Psoas muscle (tissue), 8 donors: ENCODE results near the gene ARFGEF3. TPM values are rescaled to one million over a fixed set of nuclear protein-coding genes. Genes with fewer than 3 reads are reported as not detected.

Experiments
- ATAC-seq, 4 donors: fragments of 200-7000 bp; cut with Tn5 transposase; one replicate each; pipeline ENCODE4 v1.9.1; 2020; ENCODE audit warnings: moderate library complexity in 3 of 4, mild to moderate bottlenecking in 2 of 4
- DNase-seq, 2 donors: peaks; one replicate each; pipeline ENCODE4 v3.0.0-alpha.2; 2020
- H3K27ac ChIP-seq: fragments of 200-600 bp; one replicate; pipeline ENCODE4 v1.8.0; 2022
- H3K27me3 ChIP-seq, 3 donors: fragments of 200-600 bp in 1 of 3; one replicate each; pipeline versions ENCODE4 v1.6.1 to v1.8.0; 2013 to 2022; ENCODE audit warnings: low read length in 2 of 3, mild to moderate bottlenecking in 2 of 3, moderate library complexity in 1 of 3; ENCODE audit not compliant: insufficient read depth in 3 of 3
- H3K36me3 ChIP-seq, 2 donors: fragments of 200-600 bp in 1 of 2; one replicate each; pipeline versions ENCODE4 v1.6.1 to v1.8.0; 2013 to 2022; ENCODE audit warnings: low read depth in 1 of 2, mild to moderate bottlenecking in 1 of 2, moderate library complexity in 1 of 2; ENCODE audit not compliant: insufficient read depth in 1 of 2
- H3K4me1 ChIP-seq: fragments of 200-600 bp; one replicate; pipeline ENCODE4 v1.8.0; 2022
- H3K4me3 ChIP-seq: fragments of 200-600 bp; one replicate; pipeline ENCODE4 v1.8.0; 2022; ENCODE audit warnings: mild to moderate bottlenecking
- H3K9me3 ChIP-seq: fragments of 200-600 bp; one replicate; pipeline ENCODE4 v1.8.0; 2022
- WGBS, 3 donors: extraction: QIAGEN DNeasy Blood & Tissue Kit; methylation state at CpG; one replicate each; pipeline versions ENCODE4 v1.1.6 to v1.1.7; 2013; 5-methylcytosine and 5-hydroxymethylcytosine counted together
- intact Hi-C, 2 donors: fragments of 100-400 bp; cut with DNase I; formaldehyde crosslinking; loops; one replicate each; pipeline versions ENCODE4 v1.11.0 to v1.14.2; 2022
- polyA plus RNA-seq, 3 donors: library from polyadenylated mRNA; stranded (reverse); fragments of 200-250 nt; gene quantifications; one replicate each; pipeline ENCODE4 v1.2.3, GENCODE V29; 2013
- total RNA-seq, 4 donors: library from RNA; stranded (reverse); fragmentation: NEBNext Ultra II Directional in 2 of 4; extraction: Animal tissue kit (Norgen Biotek cat#: 25700) in 2 of 4; gene quantifications; one replicate each; pipeline versions ENCODE4 v1.2.1 to v1.2.4, GENCODE V29; 2021 to 2023
- TF ChIP-seq, protein P1 (sequence below): fragments of 200-600 bp; IDR thresholded peaks from one replicate; pipeline ENCODE4 v1.8.0; 2022; ENCODE audit warnings: antibody characterized with exemption
- donor health status: healthy with polysubstance abuse.
- donor health status: DM: no; HTN: no; CAD: no; lungs with moderate emphysema.
- donor health status: Bipolar disorder and iron deficiency.
- donor health status: healthy.
- donor health status: DM: yes; HTN: yes; CAD: no.
- donor health status: DM: no; HTN: no; CAD: no.
- donor health status: DM: no; HTN: no; CAD: no.
- donor health status: DM: yes; HTN: yes; CAD: no.

ARFGEF3 gene
- total and polyA plus RNA-seq, 7 donors, result 0.20 to 18.4 (median 0.38) TPM

- 54 to 63% (median 54%) methylated on average over 1 of the region's 1 CpG for WGBS, 3 donors
- Histone ChIP-seq H3K4me3 (no peak overlapping the region), H3K9me3 (no peaks in the 10 kb centered on the region), H3K36me3 (no peaks in the 10 kb centered on the region), H3K4me1 (no peaks in the 10 kb centered on the region), H3K27me3 (no peaks in the 10 kb centered on the region), H3K27ac (no peak overlapping the region)
- intact Hi-C loops, result no loop called here
- TF ChIP-seq, protein P1, sequence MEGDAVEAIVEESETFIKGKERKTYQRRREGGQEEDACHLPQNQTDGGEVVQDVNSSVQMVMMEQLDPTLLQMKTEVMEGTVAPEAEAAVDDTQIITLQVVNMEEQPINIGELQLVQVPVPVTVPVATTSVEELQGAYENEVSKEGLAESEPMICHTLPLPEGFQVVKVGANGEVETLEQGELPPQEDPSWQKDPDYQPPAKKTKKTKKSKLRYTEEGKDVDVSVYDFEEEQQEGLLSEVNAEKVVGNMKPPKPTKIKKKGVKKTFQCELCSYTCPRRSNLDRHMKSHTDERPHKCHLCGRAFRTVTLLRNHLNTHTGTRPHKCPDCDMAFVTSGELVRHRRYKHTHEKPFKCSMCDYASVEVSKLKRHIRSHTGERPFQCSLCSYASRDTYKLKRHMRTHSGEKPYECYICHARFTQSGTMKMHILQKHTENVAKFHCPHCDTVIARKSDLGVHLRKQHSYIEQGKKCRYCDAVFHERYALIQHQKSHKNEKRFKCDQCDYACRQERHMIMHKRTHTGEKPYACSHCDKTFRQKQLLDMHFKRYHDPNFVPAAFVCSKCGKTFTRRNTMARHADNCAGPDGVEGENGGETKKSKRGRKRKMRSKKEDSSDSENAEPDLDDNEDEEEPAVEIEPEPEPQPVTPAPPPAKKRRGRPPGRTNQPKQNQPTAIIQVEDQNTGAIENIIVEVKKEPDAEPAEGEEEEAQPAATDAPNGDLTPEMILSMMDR, result no peak
- DNase-seq (no peak), ATAC-seq (no peak)
Observed at GRCh38 chr6:138339024-138339423, 177.3 kb downstream of the ARFGEF3 start.

DNA sequence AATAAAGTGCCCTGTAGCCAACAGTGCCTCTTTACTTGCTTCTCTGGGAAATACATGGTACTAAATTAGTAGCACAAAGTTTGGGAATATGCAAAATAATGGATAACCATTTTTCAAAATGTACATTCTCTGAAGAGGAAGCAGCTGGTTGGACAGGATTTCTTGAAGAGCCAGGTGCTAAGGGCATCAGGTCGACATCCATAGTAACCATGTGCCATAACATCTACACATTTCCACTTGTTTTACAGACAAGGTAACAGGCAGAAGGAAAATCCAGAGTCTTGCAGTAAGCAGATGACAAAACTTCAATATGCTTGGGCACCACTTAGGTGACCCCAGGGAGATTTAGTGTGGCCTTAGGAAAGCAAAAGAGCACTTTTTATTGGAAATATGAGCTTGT, 179.4 kb downstream of the ARFGEF3 start:
- no peaks in the 10 kb centered on the region for H3K27me3 ChIP-seq
- intact Hi-C loops, result no loop called here
- no peak overlapping the region for H3K27ac ChIP-seq
- H3K9me3 ChIP-seq, result no peaks in the 10 kb centered on the region
- ATAC-seq, result no peak
- no peak overlapping the region for H3K4me3 ChIP-seq
- 61 to 77% (median 66%) methylated on average over 1 of the region's 1 CpG for WGBS, 3 donors
- no peak for DNase-seq
- no peaks in the 10 kb centered on the region for H3K4me1 ChIP-seq
- TF ChIP-seq, protein P1, result no peak
- no peaks in the 10 kb centered on the region for H3K36me3 ChIP-seq

- Histone ChIP-seq H3K27ac (no peak overlapping the region), H3K27me3 (no peaks in the 10 kb centered on the region), H3K4me3 (no peak overlapping the region), H3K4me1 (no peaks in the 10 kb centered on the region), H3K9me3 (no peaks in the 10 kb centered on the region), H3K36me3 (no peaks in the 10 kb centered on the region)
- intact Hi-C loops, result no loop called here
- DNase-seq (no peak), ATAC-seq (no peak)
- TF ChIP-seq, protein P1, result no peak
Observed at GRCh38 chr6:138343112-138343511, 181.4 kb downstream of the ARFGEF3 start.

DNA sequence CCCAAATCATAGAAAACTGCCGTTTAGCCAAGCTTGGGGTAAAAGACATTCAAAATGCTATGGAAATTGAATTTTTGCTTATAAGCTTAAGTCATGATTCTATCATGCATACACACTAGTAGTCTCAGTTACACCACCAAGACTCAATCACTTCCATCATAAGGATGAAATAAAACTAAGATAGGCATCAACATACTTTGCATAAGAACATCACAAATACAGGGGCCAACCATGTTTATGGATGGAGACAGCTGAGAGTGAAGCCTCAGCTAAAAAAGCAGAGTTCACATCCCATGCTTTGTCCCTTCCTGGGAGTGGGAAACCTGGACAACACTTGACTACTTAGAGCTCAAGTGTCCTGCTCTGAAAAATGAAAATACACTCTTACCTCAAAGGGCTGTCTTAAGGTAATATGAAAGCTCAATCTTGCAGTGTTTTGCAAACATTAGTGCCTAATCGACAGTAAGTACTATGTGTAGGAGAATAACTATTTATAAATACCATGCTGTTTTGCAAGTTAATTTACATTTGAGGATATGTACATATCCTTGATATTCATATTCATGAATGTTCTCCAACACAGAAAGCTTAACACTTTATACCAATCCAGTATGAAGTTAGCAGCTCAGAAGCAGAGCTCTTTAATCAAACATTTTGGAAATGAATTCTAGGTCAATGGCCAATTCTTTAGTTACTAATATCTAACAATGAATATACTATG, 184.0 kb downstream of the ARFGEF3 start:
- TF ChIP-seq, protein P1, result no peak
- H3K4me3 ChIP-seq, result no peak overlapping the region
- H3K36me3 ChIP-seq, result no peaks in the 10 kb centered on the region
- intact Hi-C loops, result no loop called here
- no peaks in the 10 kb centered on the region for H3K27me3 ChIP-seq
- H3K4me1 ChIP-seq, result no peaks in the 10 kb centered on the region
- no peaks in the 10 kb centered on the region for H3K9me3 ChIP-seq
- no peak overlapping the region for H3K27ac ChIP-seq
- WGBS, 3 donors, result 58 to 75% (median 65%) methylated on average over 2 of the region's 2 CpGs
- DNase-seq (no peak), ATAC-seq (no peak)
